ENCODE results near the gene MARK1.

Gene MARK1

GRCh38 chr1:220565670-220566069 lies 37.7 kb downstream of the MARK1 start:
- no peaks in the 10 kb centered on the region for H3K9me3 ChIP-seq (ENCODE audit: insufficient read depth, low read length, severe bottlenecking)
- no peak overlapping the region for H3K4me3 ChIP-seq (ENCODE audit: low read depth in 1 of 2, low read length in 2 of 2)
- H3K79me2 ChIP-seq (ENCODE audit: insufficient read depth, low read length) = no peaks in the 10 kb centered on the region
- no peak overlapping the region for H3K4me2 ChIP-seq (ENCODE audit: insufficient read depth, low read length)
- H3K36me3 ChIP-seq (ENCODE audit: insufficient read depth, low read length) = no peaks in the 10 kb centered on the region
- no peaks in the 10 kb centered on the region for H3K27me3 ChIP-seq (ENCODE audit: insufficient read depth, low read length, poor library complexity)
- H2AFZ ChIP-seq (ENCODE audit: low read depth, low read length) = no peak overlapping the region
- no peaks in the 10 kb centered on the region for H3K4me1 ChIP-seq (ENCODE audit: insufficient read depth, low read length)
- no peak for DNase-seq
- no peak overlapping the region for H3K9ac ChIP-seq (ENCODE audit: low read depth, low read length)
- ATAC-seq (ENCODE audit: insufficient read depth, low read depth) = no peak
- H4K20me1 ChIP-seq (ENCODE audit: insufficient read depth, low read length) = no peaks in the 10 kb centered on the region
- H3K27ac ChIP-seq (ENCODE audit: low read length) = no peak overlapping the region
- TF ChIP-seq, protein P1, sequence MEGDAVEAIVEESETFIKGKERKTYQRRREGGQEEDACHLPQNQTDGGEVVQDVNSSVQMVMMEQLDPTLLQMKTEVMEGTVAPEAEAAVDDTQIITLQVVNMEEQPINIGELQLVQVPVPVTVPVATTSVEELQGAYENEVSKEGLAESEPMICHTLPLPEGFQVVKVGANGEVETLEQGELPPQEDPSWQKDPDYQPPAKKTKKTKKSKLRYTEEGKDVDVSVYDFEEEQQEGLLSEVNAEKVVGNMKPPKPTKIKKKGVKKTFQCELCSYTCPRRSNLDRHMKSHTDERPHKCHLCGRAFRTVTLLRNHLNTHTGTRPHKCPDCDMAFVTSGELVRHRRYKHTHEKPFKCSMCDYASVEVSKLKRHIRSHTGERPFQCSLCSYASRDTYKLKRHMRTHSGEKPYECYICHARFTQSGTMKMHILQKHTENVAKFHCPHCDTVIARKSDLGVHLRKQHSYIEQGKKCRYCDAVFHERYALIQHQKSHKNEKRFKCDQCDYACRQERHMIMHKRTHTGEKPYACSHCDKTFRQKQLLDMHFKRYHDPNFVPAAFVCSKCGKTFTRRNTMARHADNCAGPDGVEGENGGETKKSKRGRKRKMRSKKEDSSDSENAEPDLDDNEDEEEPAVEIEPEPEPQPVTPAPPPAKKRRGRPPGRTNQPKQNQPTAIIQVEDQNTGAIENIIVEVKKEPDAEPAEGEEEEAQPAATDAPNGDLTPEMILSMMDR (IDR thresholded peaks at IDR 0.05; ENCODE audit: borderline replicate concordance, extremely low read depth, low read length, poor library complexity, severe bottlenecking) = no peak
- TF ChIP-seq EZH2 (IDR thresholded peaks at IDR 0.05; ENCODE audit: borderline replicate concordance, low read depth, low read length, severe bottlenecking) = no peak

- DNase-seq = no peak
- H3K9me3 ChIP-seq (ENCODE audit: insufficient read depth, low read length, severe bottlenecking) = no peaks in the 10 kb centered on the region
- no peaks in the 10 kb centered on the region for H3K36me3 ChIP-seq (ENCODE audit: insufficient read depth, low read length)
- H2AFZ ChIP-seq (ENCODE audit: low read depth, low read length) = no peak overlapping the region
- no peak overlapping the region for H3K27ac ChIP-seq (ENCODE audit: low read length)
- TF ChIP-seq, protein P1 (IDR thresholded peaks at IDR 0.05; ENCODE audit: borderline replicate concordance, extremely low read depth, low read length, poor library complexity, severe bottlenecking) = no peak
- no peak for TF ChIP-seq EZH2 (IDR thresholded peaks at IDR 0.05; ENCODE audit: borderline replicate concordance, low read depth, low read length, severe bottlenecking)
- no peak overlapping the region for H3K4me2 ChIP-seq (ENCODE audit: insufficient read depth, low read length)
- no peaks in the 10 kb centered on the region for H4K20me1 ChIP-seq (ENCODE audit: insufficient read depth, low read length)
- H3K79me2 ChIP-seq (ENCODE audit: insufficient read depth, low read length) = no peaks in the 10 kb centered on the region
- H3K4me1 ChIP-seq (ENCODE audit: insufficient read depth, low read length) = no peaks in the 10 kb centered on the region
- no peak overlapping the region for H3K4me3 ChIP-seq (ENCODE audit: low read depth in 1 of 2, low read length in 2 of 2)
- H3K9ac ChIP-seq (ENCODE audit: low read depth, low read length) = no peak overlapping the region
- no peaks in the 10 kb centered on the region for H3K27me3 ChIP-seq (ENCODE audit: insufficient read depth, low read length, poor library complexity)
- no peak for ATAC-seq (ENCODE audit: insufficient read depth, low read depth)
Measured at GRCh38 chr1:220566869-220567268, 38.9 kb downstream of the MARK1 start.

DNA sequence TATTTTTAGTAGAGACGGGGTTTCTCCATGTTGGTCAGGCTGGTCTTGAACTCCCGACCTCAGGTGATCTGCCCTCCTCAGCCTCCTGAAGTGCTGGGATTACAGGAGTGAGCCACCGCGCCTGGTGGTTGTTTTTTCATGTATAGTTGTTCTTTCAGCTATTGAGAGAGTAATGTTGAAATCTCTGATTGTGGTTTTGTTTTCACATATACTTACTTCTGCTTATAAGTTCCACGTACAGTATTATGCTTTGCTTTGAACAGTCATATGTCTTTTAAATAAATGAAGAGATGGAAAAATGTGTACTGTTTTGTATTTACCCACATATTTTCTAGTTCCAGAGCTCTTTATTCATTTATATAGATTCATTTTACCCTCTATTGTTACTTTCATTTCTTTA lies 44.5 kb downstream of the MARK1 start:
- Histone ChIP-seq H3K4me3 (ENCODE audit: low read depth in 1 of 2, low read length in 2 of 2) (no peak overlapping the region), H2AFZ (ENCODE audit: low read depth, low read length) (no peak overlapping the region), H4K20me1 (ENCODE audit: insufficient read depth, low read length) (no peaks in the 10 kb centered on the region), H3K27ac (ENCODE audit: low read length) (no peak overlapping the region), H3K4me1 (ENCODE audit: insufficient read depth, low read length) (no peaks in the 10 kb centered on the region), H3K9ac (ENCODE audit: low read depth, low read length) (no peak overlapping the region), H3K79me2 (ENCODE audit: insufficient read depth, low read length) (no peaks in the 10 kb centered on the region), H3K36me3 (ENCODE audit: insufficient read depth, low read length) (no peaks in the 10 kb centered on the region), H3K4me2 (ENCODE audit: insufficient read depth, low read length) (no peak overlapping the region), H3K9me3 (ENCODE audit: insufficient read depth, low read length, severe bottlenecking) (peaks cover 10% of the 10 kb centered on the region), H3K27me3 (ENCODE audit: insufficient read depth, low read length, poor library complexity) (no peaks in the 10 kb centered on the region)
- DNase-seq = no peak
- TF ChIP-seq EZH2 (IDR thresholded peaks at IDR 0.05; ENCODE audit: borderline replicate concordance, low read depth, low read length, severe bottlenecking) = no peak
- TF ChIP-seq, protein P1 (IDR thresholded peaks at IDR 0.05; ENCODE audit: borderline replicate concordance, extremely low read depth, low read length, poor library complexity, severe bottlenecking) = no peak
- no peak for ATAC-seq (ENCODE audit: insufficient read depth, low read depth)

DNA sequence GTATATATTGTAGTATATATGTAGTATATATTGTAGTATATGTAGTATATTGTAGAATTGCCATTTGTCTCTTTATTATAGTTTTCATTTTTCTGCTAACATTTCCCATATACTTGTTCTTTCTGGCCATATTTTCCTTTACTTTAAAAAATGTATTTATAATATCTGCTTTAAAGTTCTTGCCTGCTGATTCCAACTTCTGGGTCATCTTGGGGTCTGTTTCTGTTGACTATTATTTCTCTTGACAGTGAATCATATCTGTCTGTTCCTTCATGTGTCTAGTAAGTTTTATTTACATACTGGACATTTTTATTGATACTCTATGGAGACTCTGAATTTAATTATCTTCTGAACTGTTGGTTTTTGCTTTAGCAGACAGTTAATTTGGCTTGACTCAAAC lies 45.9 kb downstream of the MARK1 start:
- no peak overlapping the region for H3K9ac ChIP-seq (ENCODE audit: low read depth, low read length)
- H3K27me3 ChIP-seq (ENCODE audit: insufficient read depth, low read length, poor library complexity) = no peaks in the 10 kb centered on the region
- H3K9me3 ChIP-seq (ENCODE audit: insufficient read depth, low read length, severe bottlenecking) = peaks cover 10% of the 10 kb centered on the region
- H3K27ac ChIP-seq (ENCODE audit: low read length) = no peak overlapping the region
- no peaks in the 10 kb centered on the region for H3K79me2 ChIP-seq (ENCODE audit: insufficient read depth, low read length)
- no peak for DNase-seq
- no peak overlapping the region for H3K4me2 ChIP-seq (ENCODE audit: insufficient read depth, low read length)
- H3K4me3 ChIP-seq (ENCODE audit: low read depth in 1 of 2, low read length in 2 of 2) = no peak overlapping the region
- H3K4me1 ChIP-seq (ENCODE audit: insufficient read depth, low read length) = no peaks in the 10 kb centered on the region
- H4K20me1 ChIP-seq (ENCODE audit: insufficient read depth, low read length) = no peaks in the 10 kb centered on the region
- ATAC-seq (ENCODE audit: insufficient read depth, low read depth) = no peak
- no peaks in the 10 kb centered on the region for H3K36me3 ChIP-seq (ENCODE audit: insufficient read depth, low read length)
- H2AFZ ChIP-seq (ENCODE audit: low read depth, low read length) = no peak overlapping the region
- TF ChIP-seq, protein P1 (IDR thresholded peaks at IDR 0.05; ENCODE audit: borderline replicate concordance, extremely low read depth, low read length, poor library complexity, severe bottlenecking) = no peak
- TF ChIP-seq EZH2 (IDR thresholded peaks at IDR 0.05; ENCODE audit: borderline replicate concordance, low read depth, low read length, severe bottlenecking) = no peak

All from DND-41 (cell line).